GM21515 (cell line): Measurements from ENCODE around the gene LYL1.
A peak's percentile ranks its signal among the peaks of the same experiment; 100 is the strongest.

Source experiments
- ATAC-seq: cut with Tn5 transposase; IDR thresholded peaks from one replicate; pipeline ENCODE4 v1.9.1; 2021; ENCODE audit not compliant: unreplicated experiment

LYL1 gene

GRCh38 chr19:13077240-13077639 lies 25.4 kb downstream of the LYL1 start:
- no peak for ATAC-seq

DNA sequence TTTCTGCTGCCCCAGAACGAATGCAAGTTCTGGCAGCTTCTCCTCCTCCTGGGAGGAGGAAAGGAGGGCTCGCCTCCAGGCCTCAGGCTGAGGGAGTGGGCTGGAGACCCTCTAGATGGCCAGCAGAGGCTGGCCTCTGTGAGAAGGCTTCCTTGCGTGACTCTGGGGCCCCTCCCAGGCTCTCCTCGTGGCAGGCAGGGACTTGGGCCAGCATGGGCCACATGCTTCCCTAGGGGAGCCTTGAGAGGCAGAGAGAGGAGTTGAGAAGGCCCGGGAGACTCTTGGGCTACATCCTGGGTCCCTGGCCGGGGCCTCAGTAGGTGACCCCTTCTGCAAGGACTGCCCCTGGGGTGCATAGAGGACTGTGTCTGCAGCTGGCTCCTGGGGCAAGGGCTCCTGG lies 25.9 kb downstream of the LYL1 start:
- no peak for ATAC-seq

- ATAC-seq = no peak
These were observed 26.3 kb downstream of the LYL1 start for GRCh38 chr19:13076320-13076719.

DNA sequence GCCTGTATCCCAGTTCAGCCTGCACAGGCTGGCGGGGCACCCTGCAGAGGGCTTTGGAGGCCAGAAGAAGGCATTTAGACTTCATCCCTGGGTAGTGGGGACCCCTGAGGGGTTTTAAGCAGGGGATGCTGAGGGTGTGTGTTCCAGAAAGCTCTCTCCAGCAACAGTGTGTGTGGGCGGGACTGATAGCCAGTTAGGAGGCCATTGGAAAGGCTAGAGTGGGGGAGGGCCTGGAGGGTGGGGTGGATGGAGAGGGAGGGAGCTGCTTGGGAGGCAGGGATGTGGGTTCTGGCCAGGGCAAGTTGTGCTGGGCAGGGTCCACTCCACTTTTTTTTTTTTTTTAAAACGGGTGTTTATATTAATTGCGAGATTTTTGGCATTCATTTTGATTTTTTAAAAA lies 28.3 kb downstream of the LYL1 start:
- no peak for ATAC-seq

- no peak for ATAC-seq
These were observed 29.4 kb downstream of the LYL1 start for GRCh38 chr19:13073263-13073662.

GRCh38 chr19:13072188-13072908 lies 30.3 kb downstream of the LYL1 start:
- ATAC-seq = no peak

- ATAC-seq = no peak
These were observed 31.0 kb downstream of the LYL1 start for GRCh38 chr19:13071444-13072187.

- ATAC-seq = no peak
These were observed 32.1 kb downstream of the LYL1 start for GRCh38 chr19:13070425-13071140.

DNA sequence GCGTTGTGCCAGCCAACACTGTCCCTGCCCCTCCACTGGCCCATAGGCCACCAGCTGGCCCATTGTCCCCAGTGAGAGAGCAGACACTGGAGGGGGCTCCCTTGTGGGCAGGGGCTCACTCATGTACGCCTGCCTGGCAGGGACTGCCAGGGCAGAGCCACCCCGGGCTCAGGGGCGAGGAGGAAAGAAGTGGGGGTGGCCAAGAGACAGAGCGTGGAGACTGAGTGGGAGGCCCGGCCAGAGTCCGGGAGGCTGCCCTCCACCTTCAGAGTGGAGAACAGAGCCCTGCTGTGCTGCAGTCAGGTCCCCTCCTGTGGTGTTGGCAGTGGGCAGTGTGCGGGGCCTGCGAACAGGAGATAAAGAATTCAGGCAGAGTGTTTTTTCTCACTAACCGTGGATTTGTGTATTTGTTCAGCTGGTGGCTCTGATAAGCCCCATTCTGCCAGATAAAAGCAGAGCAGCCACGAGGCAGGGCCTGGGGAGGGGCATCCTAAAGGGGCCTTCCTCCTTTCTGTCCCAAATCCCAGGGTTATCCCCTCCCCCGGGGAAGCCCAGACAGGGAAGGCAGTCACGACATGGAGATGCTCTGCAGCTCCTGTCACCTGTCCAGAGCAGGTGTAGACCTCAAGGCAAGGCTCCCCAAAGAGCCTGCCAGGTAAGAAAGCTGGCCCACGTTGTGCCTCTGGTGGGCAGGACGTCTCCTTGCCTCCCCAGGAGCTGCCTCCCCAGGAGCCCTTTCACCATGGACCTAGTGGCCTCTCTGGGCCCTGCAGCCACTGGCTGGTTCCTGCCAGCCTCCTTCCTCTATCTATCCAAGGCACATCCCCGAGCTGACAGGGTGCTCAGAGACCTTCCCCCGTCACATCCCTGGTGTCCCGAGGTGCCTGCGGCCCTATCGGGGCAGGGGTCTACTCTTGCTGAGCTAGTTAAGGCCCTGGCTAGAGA lies 33.0 kb downstream of the LYL1 start:
- no peak for ATAC-seq

GRCh38 chr19:13068085-13068846 lies 34.4 kb downstream of the LYL1 start:
- ATAC-seq = no peak

GRCh38 chr19:13066933-13067807 lies 35.5 kb downstream of the LYL1 start:
- ATAC-seq = no peak

DNA sequence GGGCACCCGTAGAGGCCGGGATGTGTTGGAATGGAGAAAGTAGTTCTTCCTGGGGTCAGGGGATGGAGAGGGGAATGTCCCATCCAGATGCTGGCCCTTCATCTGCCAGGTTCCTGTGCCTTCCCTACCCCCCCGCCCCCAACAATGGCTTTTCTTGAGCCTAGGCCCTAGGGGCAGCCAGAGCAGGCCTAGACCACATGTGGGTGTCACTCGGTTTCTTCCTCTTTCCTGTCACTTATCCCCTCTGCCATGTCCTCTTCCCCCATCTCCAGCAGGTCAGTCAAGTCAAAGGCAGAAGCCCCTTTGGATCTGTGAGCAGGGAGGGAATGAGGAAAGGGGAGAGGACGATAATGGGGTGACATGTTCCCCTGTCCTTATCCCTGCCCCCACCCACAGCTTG lies 36.4 kb downstream of the LYL1 start:
- ATAC-seq = no peak

DNA sequence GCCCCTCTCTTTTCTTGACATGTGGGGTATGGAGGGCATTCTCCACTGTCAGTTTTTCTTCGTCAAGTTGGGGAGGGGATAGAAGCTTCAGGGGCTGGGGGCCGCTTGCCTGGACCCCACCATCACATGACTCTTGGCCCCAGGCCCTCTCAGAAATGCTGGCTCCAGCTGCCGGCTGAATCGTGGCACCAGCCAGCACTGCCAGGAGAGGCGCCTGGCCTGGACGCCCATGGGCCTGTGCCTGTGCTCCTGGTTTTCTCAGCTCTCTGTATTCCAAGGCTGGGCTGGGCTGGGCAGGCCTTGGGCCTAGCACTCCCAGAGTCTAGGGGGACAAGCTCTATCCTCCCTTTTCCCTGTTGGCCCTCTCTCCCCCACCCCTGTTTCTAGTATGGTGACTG lies 38.6 kb downstream of the LYL1 start:
- no peak for ATAC-seq

GRCh38 chr19:13063461-13064091 lies 39.1 kb downstream of the LYL1 start:
- ATAC-seq = no peak

DNA sequence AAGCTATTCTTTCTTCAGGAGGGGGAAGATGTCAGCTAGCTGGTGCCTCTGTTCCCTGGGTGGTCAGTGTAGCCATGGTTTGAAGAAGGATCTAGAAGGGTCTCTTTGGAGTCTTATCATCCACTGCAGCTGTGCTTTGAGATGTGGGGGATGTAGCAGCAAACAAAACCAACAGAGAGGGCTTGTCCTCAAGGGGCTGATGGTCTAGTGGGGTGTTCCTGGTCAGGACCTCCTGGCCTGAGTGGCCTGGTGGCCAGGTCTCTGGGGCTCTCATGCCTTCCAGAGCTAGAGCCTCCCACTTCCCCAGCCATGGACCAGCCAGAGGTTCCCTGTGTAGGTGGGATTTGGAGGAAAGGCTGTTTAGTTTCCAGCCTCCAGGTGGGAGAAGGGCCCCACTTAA lies 40.3 kb downstream of the LYL1 start:
- ATAC-seq = no peak

- peak; percentile 61 for ATAC-seq
These were observed 41.4 kb downstream of the LYL1 start for GRCh38 chr19:13060964-13061927.

GRCh38 chr19:13060233-13060963 lies 42.3 kb downstream of the LYL1 start:
- no peak for ATAC-seq
